Urinary bladder (tissue), 4 donors: ENCODE results near the gene ASB18. TPM values are rescaled to one million over a fixed set of nuclear protein-coding genes. Genes with fewer than 3 reads are reported as not detected.

Experiments
- DNase-seq: peaks from one replicate; pipeline ENCODE4 v3.0.0-alpha.2; 2015; ENCODE audit errors: extremely low spot score
- H3K27ac ChIP-seq: one replicate; pipeline ENCODE4 v1.5.1; 2013; ENCODE audit warnings: low read depth, mild to moderate bottlenecking, moderate library complexity
- H3K36me3 ChIP-seq: one replicate; pipeline ENCODE4 v1.6.1; 2013; ENCODE audit warnings: mild to moderate bottlenecking, moderate library complexity; ENCODE audit not compliant: insufficient read depth
- H3K4me1 ChIP-seq: one replicate; pipeline ENCODE4 v1.6.1; 2013; ENCODE audit warnings: mild to moderate bottlenecking, moderate library complexity; ENCODE audit not compliant: insufficient read depth
- H3K4me3 ChIP-seq: one replicate; pipeline ENCODE4 v1.5.1; 2013; ENCODE audit warnings: low read depth, low read length
- WGBS: extraction: QIAGEN DNeasy Blood & Tissue Kit; methylation state at CpG from one replicate; pipeline ENCODE4 v1.1.7; 2013; 5-methylcytosine and 5-hydroxymethylcytosine counted together
- polyA plus RNA-seq: library from polyadenylated mRNA; stranded (reverse); fragments of 200-250 nt; gene quantifications from one replicate; pipeline ENCODE4 v1.2.3, GENCODE V29; 2013
- total RNA-seq: library from RNA; depleted of rRNA; stranded (reverse); fragments of >200 nt; gene quantifications from one replicate; pipeline ENCODE4 v1.2.3, GENCODE V29; 2014
- donor health status: healthy with polysubstance abuse.
- donor health status: healthy.

The ASB18 gene
- total and polyA plus RNA-seq, 2 donors: not detected

DNA sequence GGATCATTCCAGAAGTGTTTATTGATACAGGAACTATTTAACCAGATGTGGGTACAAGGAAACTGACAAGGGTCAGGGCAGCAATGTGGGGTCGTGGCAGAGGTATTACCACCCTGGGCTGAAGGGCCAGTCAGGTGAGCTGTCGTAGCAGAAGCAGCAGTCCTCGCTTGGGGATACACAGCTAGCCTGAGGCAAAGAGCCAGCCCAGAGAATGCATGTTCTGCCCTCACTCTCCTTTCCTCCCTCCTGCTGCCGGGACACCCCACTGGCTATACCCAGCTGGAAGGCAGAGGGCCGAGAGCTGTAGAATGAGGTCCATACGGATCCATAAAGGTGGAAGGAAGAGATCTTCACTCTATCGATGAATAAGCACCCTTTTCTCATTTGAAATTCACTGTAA, 63.8 kb downstream of the ASB18 start:
- Histone ChIP-seq H3K36me3 (no peaks in the 10 kb centered on the region), H3K4me1 (no peaks in the 10 kb centered on the region), H3K4me3 (no peak overlapping the region), H3K27ac (no peak overlapping the region)
- DNase-seq: no peak
- 56% methylated on average over 7 of the region's 7 CpGs for WGBS

DNA sequence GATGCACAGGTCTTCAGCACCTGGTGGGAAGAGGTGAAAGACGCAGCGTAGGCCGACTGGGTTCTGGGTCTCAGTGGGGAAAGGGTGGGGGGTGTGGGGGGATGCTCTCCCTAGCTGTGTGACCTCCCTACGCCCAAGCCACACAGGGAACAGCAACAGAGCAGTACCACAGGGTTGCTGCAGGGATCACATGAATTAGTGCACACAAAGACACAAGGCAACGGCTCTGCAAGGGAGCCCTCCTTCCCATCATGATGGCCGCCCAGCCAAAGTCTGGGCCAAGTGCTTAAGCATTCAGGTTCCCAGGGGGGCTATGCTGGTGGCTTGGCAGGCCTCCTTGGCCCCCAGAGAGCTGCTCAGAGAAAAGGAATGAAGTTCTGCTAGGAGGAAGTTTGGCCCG, 67.8 kb downstream of the ASB18 start:
- H3K27ac ChIP-seq: no peak overlapping the region
- H3K36me3 ChIP-seq: no peaks in the 10 kb centered on the region
- H3K4me1 ChIP-seq: no peaks in the 10 kb centered on the region
- 80% methylated on average over 7 of the region's 7 CpGs for WGBS
- no peak overlapping the region for H3K4me3 ChIP-seq
- no peak for DNase-seq

DNA sequence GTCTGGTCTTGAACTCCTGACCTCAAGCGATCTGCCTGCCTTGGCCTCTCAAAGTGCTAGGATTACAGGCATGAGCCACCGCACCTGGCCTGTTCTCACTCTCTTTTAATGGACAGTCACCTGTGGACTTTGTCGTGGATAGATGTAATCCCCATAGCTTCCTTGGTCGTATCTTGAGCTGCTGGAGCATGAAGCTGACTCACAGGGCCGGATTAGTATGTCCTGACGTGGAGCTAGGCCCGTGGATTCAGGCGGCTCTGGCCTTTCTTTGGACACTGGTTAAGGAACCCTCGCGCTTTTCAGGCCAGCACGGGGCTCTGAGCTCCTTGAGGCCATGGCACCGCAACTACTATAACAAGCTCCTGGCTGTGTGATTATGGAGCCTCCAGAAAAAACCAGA, 68.5 kb downstream of the ASB18 start:
- Histone ChIP-seq H3K36me3 (no peaks in the 10 kb centered on the region), H3K4me3 (no peak overlapping the region), H3K4me1 (no peaks in the 10 kb centered on the region), H3K27ac (no peak overlapping the region)
- no peak for DNase-seq
- WGBS: 75% methylated on average over 12 of the region's 12 CpGs

DNA sequence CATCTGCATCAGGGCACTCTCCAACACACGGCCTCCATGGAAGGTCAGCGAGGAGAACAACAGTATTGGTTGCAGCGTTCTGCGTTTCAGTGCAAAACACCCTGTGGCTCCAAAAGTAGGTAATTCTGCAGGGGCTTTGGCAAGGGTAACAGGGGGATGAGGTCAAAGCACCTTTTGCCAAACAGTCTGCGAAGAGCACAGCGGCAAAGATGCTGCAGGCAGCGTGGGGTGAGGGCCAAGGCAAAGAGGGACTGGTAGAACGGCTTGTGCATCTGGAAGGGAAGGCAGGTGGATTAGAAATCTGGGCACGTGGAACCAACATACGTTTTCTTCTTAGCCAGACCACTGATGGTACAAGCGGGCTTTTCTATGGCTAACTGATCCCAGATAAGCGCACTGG, 69.4 kb downstream of the ASB18 start:
- no peak overlapping the region for H3K27ac ChIP-seq
- no peak for DNase-seq

DNA sequence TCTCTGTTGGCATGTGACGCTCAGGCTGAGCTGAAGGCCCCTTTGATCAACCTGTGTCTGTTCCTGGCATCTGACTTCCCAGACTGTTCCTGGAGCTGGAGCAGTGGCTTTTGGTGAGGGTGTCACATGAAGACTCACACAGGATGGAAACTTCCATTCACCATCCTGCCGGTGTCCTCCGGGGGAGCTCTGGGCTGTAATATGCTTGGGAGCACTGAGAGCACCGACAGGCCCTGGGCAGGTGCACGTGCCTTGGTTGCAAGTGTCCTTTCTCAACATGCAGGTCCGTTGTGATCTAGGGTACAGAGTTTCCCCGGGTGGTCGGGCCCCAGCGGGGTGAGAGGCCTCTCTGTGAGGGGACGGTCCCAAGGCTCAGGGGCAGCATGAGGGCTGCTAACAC, 71.2 kb downstream of the ASB18 start:
- H3K4me3 ChIP-seq: no peak overlapping the region
- H3K27ac ChIP-seq: no peak overlapping the region
- H3K4me1 ChIP-seq: no peaks in the 10 kb centered on the region
- DNase-seq: no peak
- H3K36me3 ChIP-seq: no peaks in the 10 kb centered on the region
- WGBS: 81% methylated on average over 10 of the region's 10 CpGs

More for the DNA sequence above, 69.4 kb downstream of the ASB18 start:
- WGBS: 85% methylated on average over 12 of the region's 12 CpGs
- Histone ChIP-seq H3K36me3 (no peaks in the 10 kb centered on the region), H3K4me3 (no peak overlapping the region), H3K4me1 (no peaks in the 10 kb centered on the region)

DNA sequence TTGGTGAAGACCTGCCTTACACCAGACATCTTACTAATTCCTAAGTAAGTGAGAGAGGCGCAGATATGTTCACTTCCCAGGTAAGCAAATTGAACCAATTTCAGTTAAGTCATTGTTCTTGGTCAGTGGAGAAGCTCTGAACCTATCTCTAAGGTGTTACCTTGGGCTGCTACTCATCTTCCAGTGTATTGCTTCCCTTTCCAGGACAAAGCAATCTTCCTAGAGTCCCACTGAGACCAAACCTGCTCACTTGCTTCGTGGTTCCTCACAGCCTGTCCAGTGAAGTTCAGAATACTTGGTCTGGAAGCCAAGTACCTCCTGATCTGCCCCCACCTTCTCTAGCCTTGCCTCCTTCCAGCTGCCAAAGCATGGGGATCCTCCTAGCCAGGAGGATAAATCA, 73.5 kb downstream of the ASB18 start:
- Histone ChIP-seq H3K4me3 (no peak overlapping the region), H3K27ac (no peak overlapping the region), H3K4me1 (no peaks in the 10 kb centered on the region), H3K36me3 (no peaks in the 10 kb centered on the region)
- WGBS: 93% methylated on average over 2 of the region's 2 CpGs
- no peak for DNase-seq

DNA sequence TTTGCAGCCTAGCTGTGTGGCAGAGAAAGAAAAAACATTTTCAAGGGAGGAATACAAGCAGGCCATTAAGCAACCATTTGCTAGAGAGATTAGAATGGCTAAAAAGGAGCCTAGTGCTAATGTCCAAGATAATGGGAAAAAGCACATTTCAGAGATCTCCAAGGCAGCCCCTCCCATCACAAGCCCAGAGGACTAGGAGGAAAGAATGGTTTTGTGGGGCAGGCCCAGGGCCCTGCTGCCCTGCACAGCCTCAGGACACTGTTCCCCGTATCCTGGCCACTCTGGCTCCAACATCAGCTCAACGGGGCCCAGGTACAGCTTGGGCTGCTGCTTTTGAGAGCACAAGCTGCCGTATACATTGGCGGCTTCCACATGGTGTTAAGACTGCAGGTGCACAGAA, 79.5 kb downstream of the ASB18 start:
- no peak overlapping the region for H3K27ac ChIP-seq
- H3K36me3 ChIP-seq: no peaks in the 10 kb centered on the region
- H3K4me3 ChIP-seq: no peak overlapping the region
- no peak for DNase-seq
- no peaks in the 10 kb centered on the region for H3K4me1 ChIP-seq
- WGBS: 95% methylated on average over 4 of the region's 4 CpGs

DNA sequence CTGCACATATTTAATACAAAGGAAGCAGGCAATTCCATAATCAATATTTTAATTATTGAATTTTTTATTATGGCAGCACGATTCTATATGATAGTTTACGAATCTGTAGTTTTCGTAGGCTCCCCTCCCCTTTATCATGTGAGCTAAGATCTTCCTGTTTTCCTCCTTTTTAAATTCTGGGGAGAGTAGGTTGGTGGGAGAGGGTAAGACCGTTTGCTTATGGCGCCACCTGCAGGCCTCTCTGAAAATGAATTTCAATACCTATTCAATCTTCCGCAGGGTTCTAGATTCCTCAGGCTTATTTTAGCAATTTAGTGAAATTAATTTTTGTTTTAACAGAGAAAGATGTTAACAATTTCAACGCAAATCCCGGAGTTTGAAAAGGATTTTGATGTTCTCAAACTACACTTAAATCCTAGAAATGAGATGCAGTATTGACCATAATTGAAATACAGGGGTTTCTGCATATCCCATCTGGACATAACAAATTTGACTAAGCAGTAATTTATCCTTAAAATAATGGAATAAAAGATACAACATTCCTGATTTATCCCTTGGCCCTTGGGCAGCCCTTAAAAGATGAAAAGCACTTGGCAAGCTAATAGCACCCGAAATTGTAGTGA, 83.3 kb downstream of the ASB18 start:
- Histone ChIP-seq H3K27ac (no peak overlapping the region), H3K4me1 (no peaks in the 10 kb centered on the region), H3K4me3 (no peak overlapping the region), H3K36me3 (no peaks in the 10 kb centered on the region)
- 24% methylated on average over 9 of the region's 9 CpGs for WGBS
- DNase-seq: no peak

DNA sequence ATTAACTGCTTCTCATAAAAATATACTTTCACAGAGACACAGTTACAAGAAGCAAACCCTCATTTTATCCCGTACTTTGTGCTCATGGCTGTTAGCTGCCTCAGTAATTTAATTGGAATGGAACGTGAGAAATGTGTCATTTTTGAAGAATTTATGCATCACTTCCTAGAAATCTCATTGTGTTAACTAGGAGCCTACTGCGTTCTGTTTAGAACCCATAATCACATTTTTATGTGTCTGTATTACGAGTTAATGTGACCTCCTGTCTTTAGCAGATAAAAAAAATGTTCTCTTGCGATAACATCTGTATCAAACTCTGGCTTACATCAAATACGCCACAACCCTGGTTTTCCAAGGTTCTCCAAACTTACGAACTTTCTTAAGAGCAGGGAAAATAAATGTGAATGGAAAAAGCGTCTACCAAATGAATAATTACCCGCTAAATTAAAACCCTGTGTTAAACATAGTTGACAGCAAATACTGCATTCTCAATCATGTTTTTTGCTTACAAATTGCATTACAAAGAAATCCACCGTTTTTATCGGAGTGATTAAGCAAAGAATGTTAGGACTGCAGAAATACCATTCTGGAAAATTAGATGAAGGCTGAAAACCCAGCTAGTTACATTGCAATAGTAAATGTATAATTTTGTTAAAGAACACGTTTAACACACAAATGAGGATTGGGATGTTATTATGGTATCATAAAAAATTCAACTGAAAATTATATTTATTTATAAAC, 84.0 kb downstream of the ASB18 start:
- Histone ChIP-seq H3K36me3 (no peaks in the 10 kb centered on the region), H3K4me3 (no peak overlapping the region), H3K4me1 (no peaks in the 10 kb centered on the region), H3K27ac (no peak overlapping the region)
- DNase-seq: no peak
- WGBS: 16% methylated on average over 12 of the region's 12 CpGs

DNA sequence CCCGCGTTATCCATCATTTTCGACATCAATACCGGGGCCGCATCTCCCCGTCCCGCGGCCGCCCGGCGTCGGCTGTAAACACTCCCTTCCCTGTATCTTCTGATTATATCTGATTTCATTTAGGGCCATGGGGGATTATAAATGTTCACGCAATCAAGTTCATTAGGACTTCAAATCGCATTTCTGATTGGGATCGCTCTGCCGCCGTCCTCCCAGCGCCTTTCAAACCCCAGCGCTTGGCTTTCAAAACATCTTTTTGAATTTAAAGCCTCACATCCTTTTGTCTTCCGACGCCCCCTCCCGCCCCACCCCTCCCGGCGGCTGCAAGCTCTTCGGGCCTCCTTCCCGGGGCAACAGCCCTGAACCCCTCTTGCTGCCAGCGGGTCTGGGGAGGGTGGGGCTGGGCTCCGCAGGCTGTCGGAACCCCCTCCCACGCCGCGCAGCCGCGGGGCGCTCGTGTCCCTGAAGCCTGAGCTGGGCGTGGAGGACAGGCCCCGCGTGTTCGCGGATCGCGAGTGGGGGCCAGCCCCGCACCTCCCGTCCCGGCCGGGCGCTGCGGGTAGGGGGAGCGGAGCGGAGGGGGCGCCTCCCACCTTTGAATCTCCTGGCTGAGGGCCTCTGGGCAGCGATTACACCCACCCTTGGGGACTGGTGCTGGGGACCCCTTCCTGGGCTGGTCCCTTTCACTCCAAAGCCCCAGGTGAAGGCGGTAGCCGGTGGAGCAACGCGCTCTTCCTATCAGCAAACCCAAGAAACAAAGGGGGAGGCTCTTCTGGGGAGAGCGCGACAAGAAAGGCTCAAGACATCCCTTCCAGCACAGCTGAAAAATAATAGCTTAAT, 84.8 kb downstream of the ASB18 start:
- WGBS: 4% methylated on average over 59 of the region's 59 CpGs
- no peak overlapping the region for H3K4me3 ChIP-seq

DNA sequence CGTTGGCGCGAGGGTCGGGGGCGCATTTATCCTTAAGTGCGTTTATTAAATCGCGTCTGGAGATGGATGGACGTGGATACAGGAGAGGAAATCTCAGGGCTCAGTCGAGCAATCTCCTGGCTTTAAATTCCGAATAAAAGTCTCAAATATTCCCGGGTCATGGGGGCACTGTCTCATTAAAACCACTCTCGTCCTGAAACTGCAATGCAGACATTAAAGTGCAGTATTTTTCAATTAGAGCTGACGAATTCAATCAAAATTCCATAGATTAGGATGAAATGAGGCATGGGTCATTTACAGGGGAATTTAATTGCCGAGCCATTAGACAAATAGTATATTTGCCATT, 85.3 kb downstream of the ASB18 start:
- Histone ChIP-seq H3K4me1 (no peaks in the 10 kb centered on the region), H3K4me3 (no peak overlapping the region), H3K27ac (no peak overlapping the region), H3K36me3 (no peaks in the 10 kb centered on the region)
- no peak for DNase-seq
- WGBS: 4% methylated on average over 15 of the region's 15 CpGs

More for the DNA sequence above, 84.8 kb downstream of the ASB18 start:
- DNase-seq: no peak
- H3K4me1 ChIP-seq: no peaks in the 10 kb centered on the region
- H3K36me3 ChIP-seq: no peaks in the 10 kb centered on the region
- H3K27ac ChIP-seq: no peak overlapping the region

DNA sequence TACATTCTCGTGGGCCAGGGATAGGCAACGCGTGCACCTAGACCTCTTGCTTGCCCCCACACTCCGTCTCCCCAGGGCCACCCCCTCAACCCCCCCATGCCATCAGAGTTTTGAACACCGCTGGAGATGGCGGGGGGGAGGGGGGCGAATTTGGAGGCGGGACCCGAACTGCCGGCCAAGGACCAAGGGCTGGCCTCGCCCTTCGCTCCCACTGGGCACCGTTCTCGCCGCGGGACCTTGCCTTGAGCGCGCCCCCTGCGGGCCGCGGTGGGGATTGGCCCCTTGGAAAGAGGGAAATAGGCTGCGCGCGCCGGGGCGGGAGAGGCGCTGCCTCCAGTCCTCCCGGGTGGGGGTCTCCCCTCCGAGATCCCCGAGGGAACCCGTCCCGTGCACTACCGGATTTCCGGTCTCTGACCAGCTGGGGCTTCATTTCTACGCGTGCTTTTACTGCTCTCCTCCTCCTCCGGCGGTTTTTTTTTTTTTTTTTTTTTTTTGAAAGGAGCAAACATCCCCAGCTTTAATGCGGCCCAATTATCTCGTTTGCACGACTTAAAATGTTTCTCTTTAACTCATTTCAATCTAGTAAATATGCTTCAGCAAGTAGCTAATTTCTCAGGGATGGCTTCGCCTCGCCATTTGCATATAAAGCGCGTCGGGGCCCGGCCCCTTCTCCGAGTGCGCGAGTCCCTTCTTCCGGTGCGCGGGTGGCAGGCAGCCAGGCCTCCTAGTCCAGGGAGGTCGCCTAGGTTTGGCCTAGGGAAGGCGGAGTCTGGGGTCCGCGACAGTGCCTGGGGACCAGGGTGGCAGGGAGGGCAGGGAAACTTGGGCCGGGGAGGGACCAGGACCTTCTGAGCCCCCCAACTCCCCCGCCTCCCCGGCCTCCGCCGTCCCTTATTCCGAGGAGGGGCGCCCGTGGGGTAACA, 86.0 kb downstream of the ASB18 start:
- Histone ChIP-seq H3K4me1 (no peaks in the 10 kb centered on the region), H3K27ac (no peak overlapping the region), H3K4me3 (no peak overlapping the region), H3K36me3 (no peaks in the 10 kb centered on the region)
- WGBS: 2% methylated on average over 65 of the region's 65 CpGs
- no peak for DNase-seq

DNA sequence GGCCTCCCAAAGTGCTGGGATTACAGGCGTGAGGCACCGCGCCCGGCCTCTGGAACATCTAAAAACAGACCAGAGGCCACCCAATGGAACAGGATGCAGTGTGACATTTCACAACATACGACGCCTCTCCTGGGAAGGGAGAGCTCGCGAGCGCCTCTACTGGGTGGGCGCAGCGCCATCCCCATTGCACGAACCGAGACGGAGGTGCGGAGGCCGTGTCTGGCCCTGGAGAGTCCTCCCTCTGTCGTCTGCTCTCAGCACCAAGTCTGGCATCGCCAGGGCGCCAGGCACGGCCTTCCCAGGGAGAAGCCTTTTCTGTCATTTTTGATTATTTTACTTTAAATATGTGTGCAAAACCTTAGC, 86.6 kb downstream of the ASB18 start:
- 13% methylated on average over 20 of the region's 20 CpGs for WGBS
- Histone ChIP-seq H3K27ac (no peak overlapping the region), H3K36me3 (no peaks in the 10 kb centered on the region), H3K4me3 (no peak overlapping the region), H3K4me1 (no peaks in the 10 kb centered on the region)
- DNase-seq: no peak
